Measurements from ENCODE around the gene TACR1.

The TACR1 gene

DNA sequence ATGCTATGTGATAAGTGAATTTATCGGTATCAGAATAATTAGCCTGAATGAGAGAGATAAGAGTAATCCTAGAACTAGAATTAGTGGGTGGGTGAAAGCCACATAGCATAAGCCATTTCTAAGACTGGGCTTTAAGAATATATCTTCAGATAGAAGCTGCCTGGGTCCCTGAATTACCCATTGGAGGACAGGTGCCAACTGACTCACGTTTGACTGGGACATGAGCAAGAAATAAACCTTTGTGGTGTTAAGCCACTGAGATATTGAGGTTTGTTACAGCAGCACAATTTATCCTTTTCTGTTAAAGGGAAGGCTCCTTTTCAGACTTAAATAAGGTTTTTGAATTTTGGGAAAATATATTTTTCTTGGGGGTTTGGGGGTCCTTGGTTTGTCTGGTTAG is 145.0 kb downstream of the TACR1 start:
- DNase-seq (ENCODE audit: low read depth in 2 of 3, low spot score in 1 of 3) = no peak

DNA sequence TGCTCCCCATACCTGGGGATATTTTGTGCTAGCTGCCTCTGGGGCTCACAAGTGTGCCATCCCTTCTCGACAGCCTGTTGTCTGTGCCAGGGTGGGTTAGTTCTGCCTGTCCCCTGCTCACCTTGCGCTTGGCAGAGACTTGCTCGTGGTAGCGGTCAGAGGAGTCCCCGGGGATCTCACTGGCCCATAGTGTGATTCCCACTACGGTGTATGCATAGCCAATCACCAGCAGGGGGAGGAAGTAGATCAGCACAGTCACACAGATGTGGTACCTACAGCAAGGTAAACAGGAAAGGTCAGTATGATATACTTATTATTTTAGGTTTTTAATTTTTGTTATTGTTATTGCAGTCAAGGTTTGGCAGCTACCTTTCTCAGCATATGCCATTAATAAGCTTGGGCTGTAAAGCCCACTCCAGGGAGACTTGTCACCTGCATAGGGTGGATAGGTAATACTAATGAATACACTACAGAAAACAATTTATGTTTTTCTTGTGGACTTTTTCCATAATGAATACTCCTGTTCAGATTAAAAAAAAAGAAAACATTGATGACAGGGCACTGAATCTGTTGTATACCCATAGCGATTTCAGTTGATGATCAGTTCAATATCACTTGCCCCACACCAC is 145.7 kb downstream of the TACR1 start:
- peak in 1 of 3 donors; percentile 1 for DNase-seq (ENCODE audit: low read depth in 2 of 3, low spot score in 1 of 3)

DNA sequence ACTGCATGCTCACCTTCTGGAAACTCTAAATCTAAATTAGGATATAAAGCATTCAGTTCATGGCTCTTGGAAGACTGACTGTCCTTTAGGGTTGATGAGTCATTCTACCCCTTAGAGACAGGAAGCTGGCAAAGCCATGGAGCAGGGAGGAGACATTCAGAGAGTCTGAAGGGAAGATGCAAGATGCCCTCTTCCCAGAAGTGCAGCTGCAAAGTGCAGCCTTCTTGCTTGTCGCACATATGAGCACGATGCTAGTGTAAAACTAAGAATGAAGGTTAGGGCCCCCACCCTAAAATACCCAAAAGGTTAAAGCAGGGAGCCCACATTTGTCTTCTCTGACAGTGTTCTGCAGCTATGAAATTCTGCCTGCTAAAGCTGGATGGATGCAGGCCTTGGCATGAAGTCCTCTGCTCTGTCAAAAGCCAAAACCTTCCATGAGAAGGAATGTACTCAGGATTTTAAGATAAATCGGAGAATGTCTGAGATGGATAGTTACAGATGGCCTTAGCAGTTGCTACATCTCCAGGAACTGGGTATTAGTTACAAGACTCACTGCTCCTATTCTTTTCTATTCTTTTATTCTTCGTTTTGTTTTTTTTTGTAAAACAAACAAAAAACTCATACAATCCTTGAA is 151.2 kb downstream of the TACR1 start:
- no peak for DNase-seq (ENCODE audit: low read depth in 2 of 3, low spot score in 1 of 3)

DNA sequence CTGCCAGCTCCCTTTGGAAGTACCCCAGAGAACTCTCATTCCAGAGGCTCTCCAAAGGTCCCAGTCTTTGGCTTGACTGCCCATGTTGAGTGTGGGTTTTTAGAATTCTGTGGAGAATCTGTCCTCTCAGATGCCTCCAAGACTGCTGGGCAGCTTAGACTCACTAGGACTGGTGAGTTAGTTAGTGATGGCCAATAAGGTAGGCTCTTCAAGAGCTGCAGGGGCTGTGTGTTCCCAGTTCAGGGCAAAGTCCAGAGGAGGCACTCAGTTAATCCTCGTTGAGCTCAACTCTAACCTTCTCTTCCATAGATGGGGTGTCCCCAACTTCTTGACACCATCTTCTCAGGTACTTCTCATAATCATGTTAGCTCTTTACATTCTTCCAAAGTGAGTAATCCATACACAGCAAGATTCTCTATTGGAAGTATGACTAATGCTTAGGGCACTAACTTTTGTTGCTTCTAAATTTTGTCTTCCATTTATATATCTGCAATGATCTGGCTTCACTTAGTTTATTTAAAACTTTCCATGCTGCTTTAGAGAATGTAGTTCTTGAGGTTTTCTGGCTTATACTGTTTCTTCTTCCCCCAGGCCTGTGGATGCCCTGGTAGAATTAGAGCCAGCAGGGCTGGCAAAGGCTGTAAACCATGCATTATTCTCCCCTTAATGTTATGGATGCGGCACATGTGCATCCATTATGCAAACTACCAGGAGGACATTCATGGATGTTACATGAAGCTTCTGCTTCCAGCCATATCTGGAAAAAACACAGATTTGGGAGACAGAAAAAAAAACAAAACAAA is 151.9 kb downstream of the TACR1 start:
- no peak for DNase-seq (ENCODE audit: low read depth in 2 of 3, low spot score in 1 of 3)

DNA sequence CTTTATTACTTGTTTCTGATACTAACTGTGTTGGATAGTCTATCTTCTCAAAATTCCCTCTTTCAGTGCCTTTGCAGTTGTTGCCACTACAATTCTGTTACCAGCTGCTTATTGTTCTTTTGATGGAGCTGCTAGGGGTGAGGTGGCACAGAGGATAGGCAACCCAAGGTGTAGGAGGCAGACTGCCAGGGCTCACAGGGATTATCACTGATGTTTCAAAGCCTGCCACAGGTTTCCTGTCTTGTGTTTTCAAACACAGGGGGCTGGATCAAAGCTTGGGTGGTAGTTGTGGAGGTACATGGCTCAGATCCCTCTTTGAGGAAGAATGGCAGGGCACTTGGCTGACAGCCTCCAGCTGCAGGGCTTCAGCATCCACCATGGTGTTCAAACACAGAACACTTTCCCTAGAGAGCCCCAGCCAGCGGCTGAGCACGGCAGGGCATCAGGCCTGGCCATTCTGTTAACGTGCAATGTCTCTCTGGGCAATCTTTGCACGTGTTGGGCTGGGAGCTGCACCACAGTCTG is 153.7 kb downstream of the TACR1 start:
- no peak for DNase-seq (ENCODE audit: low read depth in 2 of 3, low spot score in 1 of 3)

DNA sequence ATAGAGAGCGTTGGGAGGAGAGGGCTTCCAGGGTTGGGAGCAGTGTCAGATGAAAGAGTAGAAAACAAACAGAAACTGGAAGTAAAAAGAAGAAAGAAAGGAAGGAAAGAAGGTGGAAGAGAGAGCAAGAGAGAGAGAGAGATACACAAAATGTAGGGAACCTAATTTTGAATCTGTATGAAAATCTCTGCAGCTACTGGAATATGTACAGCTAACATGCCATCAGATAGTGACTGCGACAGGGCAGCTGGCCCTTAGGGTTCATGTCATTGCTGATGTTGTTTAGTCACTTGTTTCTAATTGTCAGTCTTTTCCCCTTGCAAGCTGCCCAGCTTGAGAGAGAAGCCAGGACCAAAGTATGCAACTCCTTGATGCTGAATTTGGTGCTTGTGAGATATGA is 155.0 kb downstream of the TACR1 start:
- DNase-seq (ENCODE audit: low read depth in 2 of 3, low spot score in 1 of 3) = no peak

DNA sequence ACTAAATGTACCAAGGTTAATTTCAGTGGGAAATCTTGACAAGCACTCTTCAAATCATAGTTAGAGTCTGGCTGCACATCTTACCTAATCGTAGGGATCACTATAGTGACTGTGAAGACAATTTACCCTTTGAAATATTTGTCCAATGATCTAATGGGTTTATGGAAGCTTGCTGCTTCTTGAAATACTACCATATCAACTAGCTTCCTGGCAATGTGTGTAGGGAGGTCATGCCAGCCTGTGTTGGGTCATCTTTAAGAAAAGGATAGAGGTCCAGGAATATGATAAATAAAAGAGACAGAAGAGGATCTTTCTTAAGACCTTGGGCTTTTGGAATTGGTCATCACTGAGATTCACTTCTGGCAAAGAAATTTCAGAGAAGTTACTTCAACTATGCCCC is 156.5 kb downstream of the TACR1 start:
- no peak for DNase-seq (ENCODE audit: low read depth in 2 of 3, low spot score in 1 of 3)

DNA sequence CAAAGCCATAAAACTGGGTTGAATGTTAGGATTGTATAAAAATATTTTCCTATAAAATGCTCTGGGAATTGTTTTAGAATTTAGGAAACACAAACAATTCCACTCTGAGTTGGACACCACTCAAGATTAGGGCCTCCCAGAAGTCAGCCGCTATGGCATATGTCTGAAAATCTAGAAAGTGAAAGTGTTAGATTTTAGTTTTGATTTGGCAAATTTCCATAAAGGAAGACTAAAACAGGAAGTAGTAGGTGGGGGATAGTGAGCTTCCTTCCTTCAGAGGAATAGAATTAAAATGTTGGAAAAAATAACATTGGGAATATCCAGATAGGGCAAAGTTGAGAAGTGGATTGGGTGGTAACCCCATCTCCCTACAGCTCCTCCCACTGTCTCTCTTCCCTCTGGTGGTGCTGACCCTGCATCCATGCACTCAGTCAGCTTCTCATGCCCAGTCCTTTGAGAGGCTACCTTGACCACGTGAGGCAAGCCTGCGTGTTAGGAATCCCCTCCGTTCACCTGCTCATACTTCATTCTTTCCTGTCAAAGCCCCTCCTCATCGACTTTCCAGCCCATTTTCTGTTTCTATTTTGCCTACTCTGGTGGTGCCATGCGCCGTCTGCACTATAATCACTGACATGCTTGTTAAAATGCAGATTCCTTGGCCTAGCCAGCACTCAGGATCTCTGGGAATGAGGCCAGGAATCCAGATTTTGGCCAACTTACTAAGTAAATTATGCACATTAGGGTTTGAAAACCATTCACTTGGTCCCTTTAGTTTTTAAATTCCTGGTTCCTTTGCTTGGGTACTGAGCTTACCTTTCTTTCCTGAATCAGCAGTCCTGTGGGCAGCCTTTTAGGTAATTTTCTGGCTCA is 157.4 kb downstream of the TACR1 start:
- no peak for DNase-seq (ENCODE audit: low read depth in 2 of 3, low spot score in 1 of 3)

DNA sequence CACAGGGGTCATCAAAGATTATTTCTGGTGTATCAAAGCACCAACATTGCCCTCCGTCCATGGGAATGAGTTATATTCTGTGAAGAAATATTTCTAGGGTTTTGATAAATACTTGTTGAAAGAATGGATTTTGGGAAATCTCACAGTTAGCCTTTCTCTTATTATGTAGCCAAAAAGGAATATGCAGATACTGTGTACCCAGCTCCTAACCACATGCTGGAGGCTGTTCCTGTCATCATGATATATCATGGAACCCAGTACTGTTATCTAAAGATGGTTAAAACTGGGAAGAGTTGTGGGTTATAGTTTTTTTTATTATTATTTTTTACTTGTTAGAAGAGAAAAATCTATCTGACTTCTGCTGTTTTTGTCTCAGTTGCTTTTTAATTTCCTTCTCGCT is 158.1 kb downstream of the TACR1 start:
- no peak for DNase-seq (ENCODE audit: low read depth in 2 of 3, low spot score in 1 of 3)

DNA sequence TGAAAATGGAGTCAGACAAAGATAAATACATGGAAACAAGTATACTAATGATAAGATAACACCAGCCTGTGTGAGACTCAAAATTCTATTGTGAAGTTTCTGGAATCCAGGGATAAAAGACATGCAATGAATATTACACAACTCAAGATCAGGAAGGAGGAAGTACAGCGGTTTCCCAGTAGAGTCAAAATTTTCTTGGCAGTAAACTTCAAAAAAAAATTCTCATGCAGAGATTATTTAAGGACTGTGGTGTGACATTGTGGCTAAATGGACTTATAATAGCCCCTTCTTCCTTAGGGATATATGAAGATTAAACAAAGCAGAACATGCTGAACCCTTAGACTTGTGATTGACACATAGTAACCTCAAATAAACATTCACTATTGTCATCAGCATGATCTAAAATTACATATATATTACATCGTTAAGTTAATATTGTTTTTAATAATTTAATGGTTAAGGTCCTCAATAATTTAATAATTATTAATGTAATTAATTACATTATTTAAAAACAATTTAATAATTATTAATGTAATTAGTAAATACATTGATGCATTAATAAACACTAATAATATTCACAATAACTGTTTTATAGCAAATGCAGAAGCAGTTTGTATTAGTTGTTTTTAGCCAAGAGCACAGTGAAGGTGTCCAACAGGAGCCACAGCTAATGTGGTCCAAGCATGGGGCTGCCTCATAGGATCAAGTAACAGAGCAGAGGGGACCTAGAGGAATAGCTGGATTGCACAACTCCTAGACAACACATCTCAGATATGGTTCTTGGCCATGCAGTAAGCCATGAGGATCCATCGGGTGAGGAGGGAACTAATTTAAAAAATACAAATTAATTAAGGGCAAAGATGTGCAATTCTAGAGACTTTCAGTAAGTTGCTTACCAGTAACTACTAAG is 163.6 kb downstream of the TACR1 start:
- no peak for DNase-seq (ENCODE audit: low read depth in 2 of 3, low spot score in 1 of 3)

DNA sequence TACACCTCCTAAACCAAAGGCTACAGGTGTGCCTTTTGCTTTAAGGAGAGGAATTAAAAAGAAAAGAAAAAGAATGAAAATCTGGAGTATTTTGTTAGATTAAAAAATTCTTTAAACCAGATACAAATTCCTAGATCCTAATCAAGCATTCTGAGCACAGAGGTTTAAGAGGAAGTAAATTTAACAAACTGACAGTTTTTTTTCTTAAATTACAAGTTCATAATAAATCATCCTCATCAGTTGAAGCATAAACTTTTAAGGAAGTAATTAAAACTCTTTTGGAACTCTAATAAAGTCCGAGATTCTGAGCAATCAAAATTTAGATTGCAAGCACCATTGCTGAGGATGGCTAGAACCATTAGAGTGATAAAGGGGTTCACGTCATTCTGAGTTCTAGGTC is 165.8 kb downstream of the TACR1 start:
- no peak for DNase-seq (ENCODE audit: low read depth in 2 of 3, low spot score in 1 of 3)

DNA sequence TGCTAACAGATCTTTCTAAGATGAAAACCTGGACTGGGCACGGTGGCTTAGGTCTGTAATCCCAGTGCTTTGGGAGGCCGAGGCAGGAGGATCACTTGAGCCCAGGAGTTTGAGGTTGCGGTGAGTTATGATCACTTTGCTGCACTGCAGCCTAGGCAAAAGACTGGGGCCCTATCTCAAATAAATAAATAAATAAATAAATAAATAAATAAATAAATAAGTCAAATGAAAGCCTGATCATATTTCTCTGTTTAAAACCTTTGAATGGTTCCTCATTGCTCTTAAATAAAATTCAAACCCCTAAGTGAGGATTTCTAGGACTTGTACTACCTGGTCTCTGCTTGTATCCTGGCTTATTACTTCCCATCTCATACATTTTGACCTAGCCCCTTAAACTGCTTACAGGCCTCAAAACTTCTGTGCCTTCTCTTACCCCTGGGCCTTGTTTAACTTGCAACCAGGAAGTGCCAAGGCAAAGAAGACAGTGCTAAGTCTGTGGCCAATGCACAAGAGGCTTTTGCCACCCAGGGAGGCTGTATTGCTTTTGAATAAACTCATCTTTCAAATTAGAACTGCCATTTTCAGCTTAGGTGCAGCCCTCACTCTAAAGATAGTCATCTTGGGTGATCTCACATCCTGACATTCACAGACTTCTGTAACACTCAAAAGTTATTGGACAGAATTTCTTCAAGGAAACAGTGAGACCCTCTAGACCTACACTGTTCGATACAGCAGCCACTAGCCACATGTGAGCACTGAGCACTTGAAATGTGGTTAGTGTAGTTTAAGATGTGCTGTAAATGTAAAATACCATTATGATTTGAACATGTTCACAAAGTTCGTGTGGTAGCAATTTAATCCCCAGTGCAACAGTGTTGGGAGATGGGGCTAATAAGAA is 167.2 kb downstream of the TACR1 start:
- no peak for DNase-seq (ENCODE audit: low read depth in 2 of 3, low spot score in 1 of 3)

DNA sequence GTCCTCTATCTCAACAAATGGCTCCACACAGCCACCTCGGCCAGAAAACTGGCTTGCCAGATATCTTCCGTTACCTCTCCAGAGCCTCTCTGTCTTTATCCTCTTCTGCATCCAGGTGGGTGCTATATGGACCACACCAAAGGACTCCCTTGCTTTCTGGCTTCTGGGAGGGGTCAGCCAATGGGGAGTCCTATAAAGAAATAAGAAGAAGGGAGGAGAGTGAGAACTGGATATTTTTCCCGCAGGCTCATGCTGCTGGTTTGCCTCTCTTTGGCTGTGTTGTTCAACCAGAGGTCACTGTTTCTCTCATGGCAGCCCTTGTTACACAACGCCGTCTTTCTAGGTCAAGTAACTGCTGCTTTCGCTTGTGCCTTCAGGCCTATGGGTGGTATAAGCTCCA is 168.1 kb downstream of the TACR1 start:
- DNase-seq (ENCODE audit: low read depth in 2 of 3, low spot score in 1 of 3) = no peak

DNA sequence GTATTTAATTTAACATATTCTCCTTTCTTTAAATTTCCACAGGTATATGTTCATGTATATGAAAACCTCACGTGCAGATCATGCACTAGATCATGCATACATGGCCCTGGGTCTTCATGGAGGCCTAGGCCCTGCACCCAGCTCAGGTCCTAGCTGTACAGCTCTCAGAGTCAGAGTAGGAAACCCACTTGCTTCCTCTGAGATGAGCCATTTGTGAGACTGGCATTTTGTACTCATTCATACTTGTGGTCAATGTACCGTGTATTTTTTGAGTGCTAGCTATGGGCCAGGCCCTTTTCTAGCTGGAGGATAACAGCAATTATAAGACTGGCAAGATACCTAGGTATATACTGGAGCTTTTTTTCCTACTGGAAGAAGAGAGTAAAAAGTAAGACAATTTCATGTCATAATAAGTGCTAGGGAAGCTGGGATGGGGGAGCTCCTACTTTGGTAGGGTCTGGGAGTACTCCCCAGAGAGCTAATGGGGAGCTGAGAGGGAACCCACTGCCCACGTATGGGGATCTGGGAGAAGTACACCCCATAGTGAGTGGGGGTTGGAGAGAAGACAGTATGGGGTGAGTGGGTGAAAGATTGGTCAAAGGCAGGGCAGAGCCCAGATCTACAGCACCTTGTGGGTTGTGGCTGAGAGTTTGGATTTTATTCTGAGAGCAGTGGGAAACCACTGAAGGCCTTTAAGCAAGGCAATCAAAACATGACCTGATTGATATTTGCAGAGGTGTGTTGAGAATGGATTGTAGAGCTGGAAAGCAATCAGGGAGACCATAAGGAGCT is 168.9 kb downstream of the TACR1 start:
- DNase-seq (ENCODE audit: low read depth in 2 of 3, low spot score in 1 of 3) = no peak

DNA sequence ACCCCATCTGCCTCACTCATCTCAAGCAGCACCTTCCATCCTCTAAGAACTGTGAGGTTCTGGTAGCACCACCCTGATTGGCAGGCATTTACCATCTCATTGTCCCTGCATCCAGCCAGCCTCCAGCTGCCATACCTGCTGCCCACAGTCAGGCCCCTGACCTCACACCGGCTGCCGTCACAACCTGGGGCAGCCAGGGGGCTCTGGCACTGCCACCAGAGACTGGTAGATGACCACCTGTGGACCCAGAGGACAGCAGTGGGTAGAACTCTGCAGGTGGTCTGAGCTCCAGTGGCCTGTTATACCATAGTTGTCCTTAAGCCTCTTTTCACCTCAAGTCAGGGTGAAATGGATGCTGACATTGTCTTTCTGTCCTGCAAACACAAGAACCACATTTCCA is 171.4 kb downstream of the TACR1 start:
- DNase-seq (ENCODE audit: low read depth in 2 of 3, low spot score in 1 of 3) = no peak

DNA sequence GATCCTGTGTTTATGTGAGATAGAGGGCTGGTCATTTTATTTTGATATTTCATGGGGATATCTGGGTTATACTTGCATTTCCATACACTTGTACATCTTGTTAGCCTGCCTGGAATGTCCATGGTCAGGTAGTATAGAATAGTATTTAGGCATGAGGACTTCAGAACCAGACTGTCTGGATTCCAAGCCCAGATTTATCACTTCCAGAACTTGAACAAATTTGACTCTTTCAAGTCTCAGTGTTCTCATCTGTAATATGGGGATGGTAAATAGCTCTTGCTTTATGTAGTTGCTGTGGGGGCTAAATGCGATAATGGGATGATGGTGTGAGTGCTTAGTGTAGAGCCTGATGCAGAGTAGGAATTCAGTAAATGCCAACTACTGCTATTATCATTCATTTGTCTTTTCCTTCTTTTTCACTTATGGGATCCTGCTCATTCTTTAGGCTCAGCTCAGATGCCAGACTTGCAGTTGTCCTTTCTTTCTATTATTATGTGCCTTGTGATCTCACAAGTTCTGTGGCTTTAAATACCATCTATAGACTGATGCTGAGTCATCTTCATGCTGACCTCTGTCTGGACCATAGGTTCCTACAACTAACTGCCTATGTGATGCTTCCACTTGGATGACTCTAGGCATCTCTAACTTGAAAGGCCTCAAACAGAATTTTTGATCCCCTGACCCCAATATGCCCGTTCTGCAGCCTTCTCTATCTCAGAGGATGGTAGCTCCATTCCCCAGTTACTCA is 173.5 kb downstream of the TACR1 start:
- DNase-seq (ENCODE audit: low read depth in 2 of 3, low spot score in 1 of 3) = no peak

DNA sequence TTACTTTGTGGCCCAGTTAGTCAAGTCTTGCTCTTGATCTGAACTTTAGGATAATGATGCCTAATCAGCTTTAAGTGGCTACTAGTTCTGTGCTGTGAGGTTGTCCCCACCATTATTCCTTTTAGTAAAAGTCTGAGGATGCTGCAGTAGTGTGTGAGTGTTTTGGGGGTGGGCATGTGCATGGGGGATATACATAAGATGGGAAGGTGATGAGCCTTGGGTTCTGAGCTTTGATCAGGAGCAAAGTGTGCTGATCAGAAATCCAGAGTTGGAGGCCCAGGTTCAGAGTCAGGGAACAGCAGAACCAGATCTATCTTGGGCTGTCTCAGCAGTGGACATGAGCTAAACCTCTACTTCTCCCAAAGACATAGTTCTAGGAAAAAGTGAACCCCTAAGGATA is 174.1 kb downstream of the TACR1 start:
- no peak for DNase-seq (ENCODE audit: low read depth in 2 of 3, low spot score in 1 of 3)
